ENCODE results near the gene ZNF253. TPM values are rescaled to one million over a fixed set of nuclear protein-coding genes. Genes with fewer than 3 reads are reported as not detected.
"Not testable (repeated sequence)": the region's sequence is repeated elsewhere in the genome, so short reads cannot be mapped to it uniquely, and the experiment has no call there.

The ZNF253 gene
- total RNA-seq, 1 donor from 2014 or later: 28.1 TPM

GRCh38 chr19:19858751-19859150 lies 6.9 kb upstream of the ZNF253 start:
- no peak for TF ChIP-seq CTCF (IDR thresholded peaks at IDR 0.05; ENCODE audit: unreplicated experiment)
- H3K9me3 Mint-ChIP-seq: peaks cover 6% of the 10 kb centered on the region
- H3K4me1 Mint-ChIP-seq: no peaks in the 10 kb centered on the region
- no peak for DNase-seq (ENCODE audit: low spot score in 2 of 2, unreplicated experiment in 2 of 2)
- H3K36me3 Mint-ChIP-seq: peaks cover 14% of the 10 kb centered on the region
- H3K27me3 Mint-ChIP-seq (ENCODE audit: low read depth): no peaks in the 10 kb centered on the region
- no peak overlapping the region for H3K4me3 Mint-ChIP-seq
- H3K27ac Mint-ChIP-seq: no peak overlapping the region

- H3K4me1 Mint-ChIP-seq: no peaks in the 10 kb centered on the region
- peak; percentile 37 to 63 for DNase-seq (ENCODE audit: low spot score in 2 of 2, unreplicated experiment in 2 of 2)
- peaks cover 14% of the 10 kb centered on the region for H3K36me3 Mint-ChIP-seq
- peak overlapping the region; percentile 78 for H3K27ac Mint-ChIP-seq
- TF ChIP-seq CTCF (IDR thresholded peaks at IDR 0.05; ENCODE audit: unreplicated experiment): no peak
- peaks cover 6% of the 10 kb centered on the region for H3K9me3 Mint-ChIP-seq
- peak overlapping the region; percentile 84 for H3K4me3 Mint-ChIP-seq
- H3K27me3 Mint-ChIP-seq (ENCODE audit: low read depth): no peaks in the 10 kb centered on the region
These were observed 4.8 kb upstream of the ZNF253 start for GRCh38 chr19:19860756-19861390.

- peaks cover 22% of the 10 kb centered on the region for H3K4me1 Mint-ChIP-seq
- no peaks in the 10 kb centered on the region for H3K27me3 Mint-ChIP-seq (ENCODE audit: low read depth)
- H3K4me3 Mint-ChIP-seq: peak overlapping the region; percentile 100
- peak overlapping the region; percentile 100 for H3K27ac Mint-ChIP-seq
- DNase-seq (ENCODE audit: low spot score in 2 of 2, unreplicated experiment in 2 of 2): no peak
- H3K9me3 Mint-ChIP-seq: peaks cover 3% of the 10 kb centered on the region
- H3K36me3 Mint-ChIP-seq: peaks cover 14% of the 10 kb centered on the region
- no peak for TF ChIP-seq CTCF (IDR thresholded peaks at IDR 0.05; ENCODE audit: unreplicated experiment)
These were observed 1.0 kb downstream of the ZNF253 start for GRCh38 chr19:19866611-19867248.

GRCh38 chr19:19870086-19870485 lies 4.4 kb downstream of the ZNF253 start:
- H3K27me3 Mint-ChIP-seq (ENCODE audit: low read depth); DNase-seq (ENCODE audit: low spot score in 2 of 2, unreplicated experiment in 2 of 2); H3K27ac Mint-ChIP-seq; H3K4me3 Mint-ChIP-seq: not testable (repeated sequence)
- peaks cover 11% of the 10 kb centered on the region for H3K9me3 Mint-ChIP-seq
- peaks cover 22% of the 10 kb centered on the region for H3K4me1 Mint-ChIP-seq
- peaks cover 41% of the 10 kb centered on the region for H3K36me3 Mint-ChIP-seq

GRCh38 chr19:19871932-19872331 lies 6.2 kb downstream of the ZNF253 start:
- DNase-seq (ENCODE audit: low spot score in 2 of 2, unreplicated experiment in 2 of 2): no peak
- H3K36me3 Mint-ChIP-seq: peaks cover 56% of the 10 kb centered on the region
- TF ChIP-seq CTCF (IDR thresholded peaks at IDR 0.05; ENCODE audit: unreplicated experiment): no peak
- peaks cover 22% of the 10 kb centered on the region for H3K9me3 Mint-ChIP-seq
- H3K4me1 Mint-ChIP-seq: peaks cover 22% of the 10 kb centered on the region
- no peak overlapping the region for H3K27ac Mint-ChIP-seq
- H3K27me3 Mint-ChIP-seq (ENCODE audit: low read depth): no peaks in the 10 kb centered on the region
- H3K4me3 Mint-ChIP-seq: no peak overlapping the region

GRCh38 chr19:19873381-19873780 lies 7.7 kb downstream of the ZNF253 start:
- no peak overlapping the region for H3K4me3 Mint-ChIP-seq
- peaks cover 65% of the 10 kb centered on the region for H3K36me3 Mint-ChIP-seq
- H3K27me3 Mint-ChIP-seq (ENCODE audit: low read depth): no peaks in the 10 kb centered on the region
- TF ChIP-seq CTCF (IDR thresholded peaks at IDR 0.05; ENCODE audit: unreplicated experiment): no peak
- H3K9me3 Mint-ChIP-seq: peaks cover 30% of the 10 kb centered on the region
- no peak for DNase-seq (ENCODE audit: low spot score in 2 of 2, unreplicated experiment in 2 of 2)
- peaks cover 10% of the 10 kb centered on the region for H3K4me1 Mint-ChIP-seq
- no peak overlapping the region for H3K27ac Mint-ChIP-seq
